ENCODE data around the gene RASAL3.

RASAL3 gene

DNA sequence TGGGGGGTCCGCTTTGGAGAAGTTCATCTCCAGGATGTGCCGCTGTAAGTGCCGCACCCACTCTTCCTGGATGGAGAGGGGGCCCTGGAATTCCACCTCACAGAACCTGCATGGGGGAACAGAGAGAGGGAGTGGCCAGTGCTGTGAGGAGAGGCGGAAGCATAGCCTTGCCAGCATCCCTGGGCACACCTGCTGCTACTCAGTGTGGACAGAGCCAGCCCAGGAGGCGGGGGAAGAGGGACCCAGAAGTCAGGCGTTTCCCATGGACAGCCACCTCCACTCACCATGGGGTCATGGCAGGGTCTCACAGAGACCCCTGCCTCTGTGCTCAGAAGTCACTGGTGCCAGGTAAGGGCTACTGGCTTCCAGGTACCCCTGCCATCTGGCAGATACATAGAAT is 41.2 kb downstream of the RASAL3 start:
- Histone ChIP-seq H4K20me1 (ENCODE audit: insufficient read depth) (no peaks in the 10 kb centered on the region), H3K9ac (no peak overlapping the region), H3K4me3 (IDR thresholded peaks at IDR 0.05; ENCODE audit: insufficient read depth, low read depth, low read length) (no peak overlapping the region), H3K4me1 (ENCODE audit: low read depth, poor library complexity, severe bottlenecking) (peaks cover 5% of the 10 kb centered on the region), H3K27me3 (ENCODE audit: insufficient read depth, low read depth) (no peaks in the 10 kb centered on the region), H3K27ac (no peak overlapping the region), H3K36me3 (ENCODE audit: insufficient read depth) (no peaks in the 10 kb centered on the region; the same call in 1 of the 2 replicates), H3K4me2 (no peak overlapping the region), H2AFZ (ENCODE audit: low read depth) (no peak overlapping the region), H3K79me2 (ENCODE audit: insufficient read depth, low read depth) (peaks cover 6% of the 10 kb centered on the region)
- TF ChIP-seq, protein P1, sequence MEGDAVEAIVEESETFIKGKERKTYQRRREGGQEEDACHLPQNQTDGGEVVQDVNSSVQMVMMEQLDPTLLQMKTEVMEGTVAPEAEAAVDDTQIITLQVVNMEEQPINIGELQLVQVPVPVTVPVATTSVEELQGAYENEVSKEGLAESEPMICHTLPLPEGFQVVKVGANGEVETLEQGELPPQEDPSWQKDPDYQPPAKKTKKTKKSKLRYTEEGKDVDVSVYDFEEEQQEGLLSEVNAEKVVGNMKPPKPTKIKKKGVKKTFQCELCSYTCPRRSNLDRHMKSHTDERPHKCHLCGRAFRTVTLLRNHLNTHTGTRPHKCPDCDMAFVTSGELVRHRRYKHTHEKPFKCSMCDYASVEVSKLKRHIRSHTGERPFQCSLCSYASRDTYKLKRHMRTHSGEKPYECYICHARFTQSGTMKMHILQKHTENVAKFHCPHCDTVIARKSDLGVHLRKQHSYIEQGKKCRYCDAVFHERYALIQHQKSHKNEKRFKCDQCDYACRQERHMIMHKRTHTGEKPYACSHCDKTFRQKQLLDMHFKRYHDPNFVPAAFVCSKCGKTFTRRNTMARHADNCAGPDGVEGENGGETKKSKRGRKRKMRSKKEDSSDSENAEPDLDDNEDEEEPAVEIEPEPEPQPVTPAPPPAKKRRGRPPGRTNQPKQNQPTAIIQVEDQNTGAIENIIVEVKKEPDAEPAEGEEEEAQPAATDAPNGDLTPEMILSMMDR (conservative IDR thresholded peaks at IDR 0.05; ENCODE audit: low read depth, low read length) = no peak

GRCh38 chr19:15422296-15423075 is 41.9 kb downstream of the RASAL3 start:
- H2AFZ ChIP-seq (ENCODE audit: low read depth) = no peak overlapping the region
- no peak overlapping the region for H3K27ac ChIP-seq
- peaks cover 8% of the 10 kb centered on the region for H3K4me1 ChIP-seq (ENCODE audit: low read depth, poor library complexity, severe bottlenecking)
- H3K4me3 ChIP-seq (IDR thresholded peaks at IDR 0.05; ENCODE audit: insufficient read depth, low read depth, low read length) = no peak overlapping the region
- H4K20me1 ChIP-seq (ENCODE audit: insufficient read depth) = no peaks in the 10 kb centered on the region
- no peak overlapping the region for H3K9ac ChIP-seq
- H3K4me2 ChIP-seq = no peak overlapping the region
- no peaks in the 10 kb centered on the region; the same call in 1 of the 2 replicates for H3K36me3 ChIP-seq (ENCODE audit: insufficient read depth)
- TF ChIP-seq, protein P1 (conservative IDR thresholded peaks at IDR 0.05; ENCODE audit: low read depth, low read length) = no peak
- H3K79me2 ChIP-seq (ENCODE audit: insufficient read depth, low read depth) = peaks cover 12% of the 10 kb centered on the region
- H3K27me3 ChIP-seq (ENCODE audit: insufficient read depth, low read depth) = no peaks in the 10 kb centered on the region

DNA sequence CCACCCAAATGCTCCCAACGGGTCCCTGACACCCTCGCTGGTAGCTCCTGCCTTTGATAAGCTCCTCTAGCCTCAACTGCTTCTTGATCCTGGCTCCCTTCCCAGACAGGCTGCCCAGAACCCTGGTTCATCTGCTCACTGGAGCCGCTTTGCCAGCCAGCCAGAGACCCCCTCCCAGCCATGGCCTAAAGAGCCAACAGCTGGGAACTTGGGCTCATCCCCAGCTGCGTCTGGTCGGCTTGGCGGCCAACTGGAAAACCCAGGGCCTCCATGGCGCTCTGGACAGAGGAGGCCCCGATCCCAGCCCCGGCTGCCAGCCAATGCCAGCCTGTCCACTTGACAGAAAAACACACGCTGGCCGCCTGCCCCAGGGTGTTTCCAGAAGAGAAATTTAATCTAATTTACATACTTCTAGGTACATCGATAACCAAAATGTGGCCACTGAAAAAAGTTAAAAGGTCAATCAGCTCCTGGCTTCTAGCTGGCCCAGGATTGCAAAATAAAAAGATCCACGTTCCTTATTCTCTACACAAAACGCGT is 42.6 kb downstream of the RASAL3 start:
- no peak overlapping the region for H2AFZ ChIP-seq (ENCODE audit: low read depth)
- peaks cover 15% of the 10 kb centered on the region for H3K4me1 ChIP-seq (ENCODE audit: low read depth, poor library complexity, severe bottlenecking)
- no peaks in the 10 kb centered on the region for H4K20me1 ChIP-seq (ENCODE audit: insufficient read depth)
- no peaks in the 10 kb centered on the region; the same call in 1 of the 2 replicates for H3K36me3 ChIP-seq (ENCODE audit: insufficient read depth)
- H3K9ac ChIP-seq = no peak overlapping the region
- H3K79me2 ChIP-seq (ENCODE audit: insufficient read depth, low read depth) = peaks cover 19% of the 10 kb centered on the region
- no peaks in the 10 kb centered on the region for H3K27me3 ChIP-seq (ENCODE audit: insufficient read depth, low read depth)
- H3K4me3 ChIP-seq (IDR thresholded peaks at IDR 0.05; ENCODE audit: insufficient read depth, low read depth, low read length) = no peak overlapping the region
- TF ChIP-seq, protein P1 (conservative IDR thresholded peaks at IDR 0.05; ENCODE audit: low read depth, low read length) = no peak
- no peak overlapping the region for H3K4me2 ChIP-seq
- H3K27ac ChIP-seq = no peak overlapping the region

DNA sequence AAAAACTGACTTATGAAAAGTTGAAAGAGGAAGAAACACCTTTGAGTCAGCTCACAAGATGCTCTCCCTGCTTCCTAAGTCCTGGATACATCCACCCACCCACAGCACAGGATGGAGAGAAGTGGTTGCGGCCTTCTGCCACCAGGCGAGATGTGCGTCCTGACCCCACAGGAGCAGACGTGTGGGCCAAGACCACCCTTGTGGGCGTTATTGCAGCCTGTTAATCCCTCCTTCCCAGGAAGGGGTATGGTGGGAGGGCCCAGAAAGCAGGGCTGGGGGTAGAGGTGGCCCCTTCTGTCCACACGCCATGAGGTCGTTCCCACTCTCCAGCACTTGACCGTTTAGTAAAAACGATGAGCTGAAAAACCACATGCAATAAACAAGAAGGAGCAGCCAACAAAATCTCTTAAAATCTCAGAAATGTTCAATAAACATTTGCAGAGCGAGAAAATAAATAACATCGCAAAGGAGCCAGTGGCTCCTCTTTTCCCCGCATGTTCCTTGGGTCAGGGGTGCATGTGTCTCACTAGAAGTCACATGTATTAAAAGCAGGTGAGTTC is 43.1 kb downstream of the RASAL3 start:
- Histone ChIP-seq H3K4me1 (ENCODE audit: low read depth, poor library complexity, severe bottlenecking) (peaks cover 16% of the 10 kb centered on the region), H2AFZ (ENCODE audit: low read depth) (no peak overlapping the region), H3K4me2 (no peak overlapping the region), H3K4me3 (IDR thresholded peaks at IDR 0.05; ENCODE audit: insufficient read depth, low read depth, low read length) (no peak overlapping the region), H4K20me1 (ENCODE audit: insufficient read depth) (no peaks in the 10 kb centered on the region), H3K79me2 (ENCODE audit: insufficient read depth, low read depth) (peaks cover 25% of the 10 kb centered on the region), H3K9ac (no peak overlapping the region), H3K27ac (no peak overlapping the region), H3K27me3 (ENCODE audit: insufficient read depth, low read depth) (no peaks in the 10 kb centered on the region), H3K36me3 (ENCODE audit: insufficient read depth) (no peaks in the 10 kb centered on the region; the same call in 1 of the 2 replicates)
- TF ChIP-seq, protein P1 (conservative IDR thresholded peaks at IDR 0.05; ENCODE audit: low read depth, low read length) = no peak
